UCSD-AML1 (cell line): Measurements from ENCODE around the gene S1PR4.
"Not testable (repeated sequence)": the region's sequence is repeated elsewhere in the genome, so short reads cannot be mapped to it uniquely, and the experiment has no call there.

ENCODE experiments used
- DNase-seq: peaks from one replicate; lab custom pipeline; 2025; ENCODE audit not compliant: unreplicated experiment; lab: John Stamatoyannopoulos, UW

Gene S1PR4

GRCh38 chr19:3176715-3177501 lies 1.7 kb upstream of the S1PR4 start:
- no peak for DNase-seq

DNA sequence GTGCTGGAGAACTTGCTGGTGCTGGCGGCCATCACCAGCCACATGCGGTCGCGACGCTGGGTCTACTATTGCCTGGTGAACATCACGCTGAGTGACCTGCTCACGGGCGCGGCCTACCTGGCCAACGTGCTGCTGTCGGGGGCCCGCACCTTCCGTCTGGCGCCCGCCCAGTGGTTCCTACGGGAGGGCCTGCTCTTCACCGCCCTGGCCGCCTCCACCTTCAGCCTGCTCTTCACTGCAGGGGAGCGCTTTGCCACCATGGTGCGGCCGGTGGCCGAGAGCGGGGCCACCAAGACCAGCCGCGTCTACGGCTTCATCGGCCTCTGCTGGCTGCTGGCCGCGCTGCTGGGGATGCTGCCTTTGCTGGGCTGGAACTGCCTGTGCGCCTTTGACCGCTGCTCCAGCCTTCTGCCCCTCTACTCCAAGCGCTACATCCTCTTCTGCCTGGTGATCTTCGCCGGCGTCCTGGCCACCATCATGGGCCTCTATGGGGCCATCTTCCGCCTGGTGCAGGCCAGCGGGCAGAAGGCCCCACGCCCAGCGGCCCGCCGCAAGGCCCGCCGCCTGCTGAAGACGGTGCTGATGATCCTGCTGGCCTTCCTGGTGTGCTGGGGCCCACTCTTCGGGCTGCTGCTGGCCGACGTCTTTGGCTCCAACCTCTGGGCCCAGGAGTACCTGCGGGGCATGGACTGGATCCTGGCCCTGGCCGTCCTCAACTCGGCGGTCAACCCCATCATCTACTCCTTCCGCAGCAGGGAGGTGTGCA lies 587 bp downstream of the S1PR4 start:
- peak; percentile 49 for DNase-seq

DNA sequence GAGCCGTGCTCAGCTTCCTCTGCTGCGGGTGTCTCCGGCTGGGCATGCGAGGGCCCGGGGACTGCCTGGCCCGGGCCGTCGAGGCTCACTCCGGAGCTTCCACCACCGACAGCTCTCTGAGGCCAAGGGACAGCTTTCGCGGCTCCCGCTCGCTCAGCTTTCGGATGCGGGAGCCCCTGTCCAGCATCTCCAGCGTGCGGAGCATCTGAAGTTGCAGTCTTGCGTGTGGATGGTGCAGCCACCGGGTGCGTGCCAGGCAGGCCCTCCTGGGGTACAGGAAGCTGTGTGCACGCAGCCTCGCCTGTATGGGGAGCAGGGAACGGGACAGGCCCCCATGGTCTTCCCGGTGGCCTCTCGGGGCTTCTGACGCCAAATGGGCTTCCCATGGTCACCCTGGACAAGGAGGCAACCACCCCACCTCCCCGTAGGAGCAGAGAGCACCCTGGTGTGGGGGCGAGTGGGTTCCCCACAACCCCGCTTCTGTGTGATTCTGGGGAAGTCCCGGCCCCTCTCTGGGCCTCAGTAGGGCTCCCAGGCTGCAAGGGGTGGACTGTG lies 1.2 kb downstream of the S1PR4 start:
- DNase-seq: no peak

GRCh38 chr19:3183721-3184641 lies 5.4 kb downstream of the S1PR4 start:
- DNase-seq: no peak

GRCh38 chr19:3184847-3185460 lies 6.4 kb downstream of the S1PR4 start:
- DNase-seq: no peak

DNA sequence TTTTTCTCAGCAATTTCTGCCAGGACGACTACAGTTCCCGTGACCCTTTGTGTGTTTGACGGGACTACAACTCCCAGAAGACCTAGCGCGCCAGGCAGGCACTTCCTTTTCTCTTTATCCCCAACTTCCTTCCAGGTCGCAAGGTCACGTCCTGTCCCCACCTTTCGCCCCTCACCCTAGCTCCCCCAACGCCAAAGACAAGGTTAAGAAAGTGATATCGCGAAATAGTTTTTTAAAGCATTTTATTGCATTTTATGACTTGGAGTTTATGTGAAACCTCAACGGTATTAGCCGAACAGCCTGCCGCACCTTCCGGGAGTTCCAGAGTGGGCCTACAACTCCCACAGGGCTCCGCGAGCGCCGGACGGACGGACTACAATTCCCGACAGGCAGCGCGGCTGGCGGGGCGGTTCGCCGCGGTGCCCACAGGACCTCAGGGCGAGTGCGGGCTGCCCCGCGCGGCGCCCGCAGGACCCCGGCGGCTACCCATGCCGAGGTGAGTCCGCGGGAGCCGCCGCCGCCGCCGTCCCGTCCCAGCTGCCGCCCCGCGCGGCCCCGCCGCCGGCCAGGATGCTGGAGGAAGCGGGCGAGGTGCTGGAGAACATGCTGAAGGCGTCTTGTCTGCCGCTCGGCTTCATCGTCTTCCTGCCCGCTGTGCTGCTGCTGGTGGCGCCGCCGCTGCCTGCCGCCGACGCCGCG lies 7.0 kb downstream of the S1PR4 start, which contains the start of gene NCLN:
TSS of gene NCLN (plus strand) at position 470 of the 699 bp plus-strand sequence. CDS start at position 571, 101 bp downstream.
- peak; percentile 94 for DNase-seq

DNA sequence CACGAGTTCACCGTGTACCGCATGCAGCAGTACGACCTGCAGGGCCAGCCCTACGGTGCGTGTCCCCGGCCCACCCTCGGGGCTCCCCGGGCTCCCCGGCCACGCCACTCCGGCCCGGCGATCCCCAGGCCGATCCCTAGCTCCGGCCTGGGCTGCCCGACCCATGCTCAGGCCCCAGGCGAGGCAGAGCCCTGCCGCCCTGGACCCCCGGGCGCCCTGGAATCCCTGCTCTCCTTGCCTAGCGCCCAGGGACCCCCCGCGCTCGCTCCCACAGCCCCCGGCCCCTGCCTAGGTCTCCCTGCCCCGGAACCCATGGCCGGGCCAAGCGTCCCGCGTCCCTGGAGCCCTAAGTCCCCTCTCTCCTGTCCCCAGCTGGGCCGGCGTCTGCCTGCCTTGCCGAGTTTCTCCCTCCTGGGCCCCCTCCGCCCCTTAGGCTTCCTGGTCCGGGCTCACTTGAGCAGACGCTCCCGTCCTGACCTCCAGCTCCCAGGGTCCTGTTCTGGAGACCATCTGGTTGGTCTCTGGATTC lies 7.7 kb downstream of the S1PR4 start:
- no peak for DNase-seq

DNA sequence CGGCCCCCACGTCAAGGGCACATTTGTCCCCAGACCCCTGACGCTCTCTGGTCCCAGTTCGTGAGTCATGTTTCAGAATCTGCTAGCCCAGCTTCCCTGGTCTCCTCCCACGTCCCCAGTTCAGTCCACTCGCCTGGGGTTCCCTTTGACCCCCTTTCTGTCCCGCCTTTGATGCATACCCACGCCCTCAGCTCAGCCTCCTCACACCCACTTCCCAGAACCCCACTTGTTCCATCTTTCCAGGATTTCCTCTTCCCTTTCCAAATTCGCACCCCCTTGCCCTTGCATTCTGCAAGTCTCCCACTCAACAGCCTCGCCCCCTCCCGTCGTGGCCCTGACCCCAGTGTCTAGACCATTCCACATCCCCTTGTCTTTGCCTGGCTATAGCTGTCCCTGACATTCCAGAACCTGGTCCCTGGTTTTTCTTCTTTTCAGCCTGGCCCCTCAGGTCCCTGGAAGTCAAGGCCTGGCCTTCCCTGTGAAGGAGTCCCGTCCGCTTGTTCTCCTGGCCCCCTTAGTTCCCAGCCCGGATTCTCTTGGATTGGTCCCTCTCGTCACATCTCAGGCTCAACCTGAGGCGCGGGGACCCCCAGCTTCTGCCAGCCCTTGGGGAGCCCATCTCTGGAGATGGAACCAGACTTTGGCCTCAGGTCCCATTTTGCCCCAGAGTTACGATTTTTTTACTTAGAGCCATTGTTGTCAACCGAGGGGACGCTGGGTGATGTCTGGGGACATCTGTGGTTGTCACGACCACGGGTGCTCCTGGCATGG lies 8.5 kb downstream of the S1PR4 start:
- DNase-seq: no peak

- DNase-seq: no peak
Measured at GRCh38 chr19:3187662-3188511, 9.3 kb downstream of the S1PR4 start.

- peak; percentile 40 for DNase-seq
Measured at GRCh38 chr19:3188627-3189596, 10.3 kb downstream of the S1PR4 start.

GRCh38 chr19:3189702-3190469 lies 11.3 kb downstream of the S1PR4 start:
- no peak for DNase-seq

GRCh38 chr19:3190470-3190770 lies 11.9 kb downstream of the S1PR4 start:
- no peak for DNase-seq

DNA sequence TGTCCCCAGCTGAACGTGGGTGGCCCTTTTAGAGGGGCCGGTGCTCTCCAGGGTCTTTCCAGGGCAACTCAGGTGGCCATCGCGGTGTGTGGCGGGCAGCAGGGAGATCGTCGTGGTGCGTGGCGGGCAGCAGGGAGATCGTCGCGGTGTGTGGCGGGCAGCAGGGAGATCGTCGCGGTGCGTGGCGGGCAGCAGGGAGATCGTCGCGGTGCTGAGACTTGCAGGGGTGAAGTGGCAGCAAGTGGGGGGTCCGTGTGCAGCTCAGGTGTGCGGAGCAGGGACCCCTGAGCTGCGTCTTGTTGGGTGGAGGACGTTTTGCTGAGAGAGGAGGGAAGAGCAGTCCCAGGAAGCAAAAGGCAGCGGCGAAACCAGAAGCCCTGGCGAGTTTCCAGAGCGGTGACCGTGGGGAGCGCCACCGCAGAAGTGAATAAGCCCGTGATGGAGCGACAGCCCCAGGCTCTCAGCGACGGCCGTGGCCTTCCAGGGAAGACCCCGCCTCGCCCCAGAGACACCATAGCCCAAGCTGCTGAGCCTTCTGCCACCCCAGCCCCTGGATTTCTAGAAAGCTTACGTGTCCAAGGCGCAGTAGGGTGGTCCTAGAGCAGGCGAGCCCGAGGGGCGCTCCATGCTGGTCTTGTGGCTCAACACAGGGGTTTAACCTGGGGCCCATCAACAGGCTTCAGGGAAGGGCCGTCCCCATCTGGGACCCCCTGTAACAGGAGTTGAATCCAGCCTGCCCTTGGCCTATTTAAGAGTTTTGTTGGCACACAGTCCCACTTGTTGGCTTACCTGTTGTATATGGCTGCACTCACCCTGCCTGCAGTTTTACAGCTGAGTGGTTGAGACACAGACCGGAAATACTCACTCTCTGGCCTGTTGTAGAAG lies 12.6 kb downstream of the S1PR4 start:
- no peak for DNase-seq

- not testable (repeated sequence) for DNase-seq
Measured at GRCh38 chr19:3191806-3192104, 13.2 kb downstream of the S1PR4 start.

DNA sequence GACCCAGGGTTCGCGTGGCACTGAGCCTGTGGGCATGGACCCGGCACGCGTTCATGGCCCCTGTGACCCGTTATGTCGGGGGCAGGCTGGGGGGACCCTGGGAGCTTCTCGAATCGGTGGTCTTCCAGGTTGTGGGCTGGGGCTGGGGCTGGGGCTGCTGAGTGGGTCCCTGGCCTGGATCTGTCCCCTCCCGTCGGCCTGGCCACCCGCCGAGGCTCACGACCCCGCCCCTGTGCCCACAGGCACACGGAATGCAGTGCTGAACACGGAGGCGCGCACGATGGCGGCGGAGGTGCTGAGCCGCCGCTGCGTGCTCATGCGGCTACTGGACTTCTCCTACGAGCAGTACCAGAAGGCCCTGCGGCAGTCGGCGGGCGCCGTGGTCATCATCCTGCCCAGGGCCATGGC lies 13.7 kb downstream of the S1PR4 start:
- no peak for DNase-seq
